ENCODE measurements around the gene DNAAF9.
A peak's percentile ranks its signal among the peaks of the same experiment; 100 is the strongest.

Gene DNAAF9

DNA sequence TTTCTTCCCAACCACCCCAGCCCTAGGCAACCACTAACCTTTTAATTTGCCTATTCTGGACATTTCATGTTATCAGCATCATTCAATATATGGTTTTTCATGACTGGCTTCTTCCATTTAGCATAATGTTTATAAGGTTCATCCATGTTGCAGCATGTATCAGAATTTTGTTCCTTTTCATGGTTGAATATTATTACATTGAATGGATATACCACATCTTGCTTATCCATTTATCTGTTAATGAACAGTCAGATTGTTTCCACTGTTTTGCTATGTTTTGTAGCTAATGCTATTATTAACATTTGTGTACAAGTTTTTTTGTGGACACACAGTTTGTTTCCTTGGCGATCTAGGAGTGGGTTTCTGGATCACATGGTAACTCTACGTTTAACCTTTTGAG lies 3.0 kb upstream of the DNAAF9 start:
- DNase-seq: no peak

DNA sequence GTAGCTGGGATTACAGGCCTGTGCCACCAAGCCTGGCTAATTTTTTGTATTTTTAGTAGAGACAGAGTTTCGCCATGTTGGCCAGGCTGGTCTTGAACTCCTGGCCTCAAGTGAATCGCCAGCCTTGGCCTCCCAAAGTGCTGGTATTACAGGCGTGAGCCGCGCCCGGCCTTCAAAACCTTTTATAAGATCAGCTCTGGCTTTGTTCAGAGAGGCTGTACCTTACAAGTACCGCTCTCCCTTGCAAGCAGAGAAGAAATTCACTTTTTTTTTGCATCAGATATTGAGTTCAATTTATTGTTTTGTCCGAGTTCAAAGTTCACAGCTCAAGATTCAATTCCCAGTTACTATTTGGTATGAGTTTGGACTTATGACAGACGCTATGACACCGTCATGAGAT lies 1.9 kb upstream of the DNAAF9 start:
- no peak for DNase-seq

DNA sequence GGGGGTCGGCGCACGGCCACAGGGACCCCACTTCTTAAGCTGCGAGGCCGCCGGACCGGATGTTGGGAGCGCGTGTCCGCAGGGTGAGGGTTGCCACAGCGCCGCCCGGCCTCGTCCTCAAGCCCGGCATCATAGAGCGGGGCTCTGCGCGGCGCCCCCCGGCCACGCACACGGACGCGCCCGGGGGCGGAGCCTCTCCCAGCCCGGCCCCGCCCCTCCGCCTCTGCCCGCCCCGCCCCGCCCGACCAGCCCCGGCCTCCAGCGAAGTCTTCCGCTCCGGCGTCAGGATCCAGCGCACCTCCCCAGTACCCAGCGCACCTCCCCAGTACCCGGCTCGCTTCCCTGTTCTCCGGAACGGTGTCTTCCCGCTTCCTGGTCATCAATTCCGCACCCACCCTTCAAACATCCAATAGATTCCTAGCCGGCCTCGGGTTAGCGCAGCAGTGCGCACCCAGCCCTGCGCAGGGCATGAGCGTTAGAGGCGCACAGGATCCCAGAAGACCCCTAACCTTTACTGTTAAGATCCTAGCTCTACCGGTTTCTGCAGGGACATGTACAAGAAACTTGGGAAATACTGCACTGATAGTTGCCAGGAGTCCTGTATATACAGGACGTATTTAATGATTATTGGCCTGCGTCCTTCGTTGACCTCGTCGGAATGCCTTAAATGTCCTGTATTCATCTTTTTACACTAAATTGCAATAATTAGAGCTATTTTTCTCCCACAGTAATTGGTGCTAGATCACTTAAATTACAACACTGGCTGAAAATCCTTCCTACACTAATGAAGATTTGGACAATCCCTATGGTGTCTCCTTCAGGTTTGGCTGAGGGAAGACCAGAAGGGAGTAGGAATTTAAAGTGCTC lies 535 bp upstream of the DNAAF9 start:
- DNase-seq: peak; percentile 77

DNA sequence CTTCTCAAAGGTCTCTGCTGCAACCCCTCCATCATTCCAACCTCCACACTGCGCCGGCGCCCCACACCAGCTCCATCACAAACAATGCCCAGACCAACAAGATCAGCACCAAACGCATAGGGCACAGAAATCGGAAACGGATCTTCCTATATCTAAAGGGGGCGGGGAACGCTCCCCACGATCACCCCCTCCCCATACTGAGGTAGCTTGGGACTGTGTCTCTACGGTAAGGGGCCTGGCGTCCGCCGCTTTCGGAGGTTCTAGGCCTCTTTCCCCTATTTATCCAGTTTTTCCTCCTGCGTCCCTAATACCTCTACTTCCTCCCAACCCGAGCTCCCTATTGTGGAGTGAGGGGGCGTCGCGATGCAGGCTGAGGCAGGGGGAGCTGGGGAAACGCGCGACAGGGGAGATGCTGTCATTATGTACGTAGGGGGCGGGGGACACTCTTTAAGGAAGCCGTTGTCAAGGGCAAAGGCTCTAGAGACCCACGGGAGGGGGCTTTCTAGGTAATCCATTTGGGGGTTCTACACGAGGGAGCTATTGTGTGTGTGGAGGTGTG lies 909 bp downstream of the DNAAF9 start:
- no peak for DNase-seq

DNA sequence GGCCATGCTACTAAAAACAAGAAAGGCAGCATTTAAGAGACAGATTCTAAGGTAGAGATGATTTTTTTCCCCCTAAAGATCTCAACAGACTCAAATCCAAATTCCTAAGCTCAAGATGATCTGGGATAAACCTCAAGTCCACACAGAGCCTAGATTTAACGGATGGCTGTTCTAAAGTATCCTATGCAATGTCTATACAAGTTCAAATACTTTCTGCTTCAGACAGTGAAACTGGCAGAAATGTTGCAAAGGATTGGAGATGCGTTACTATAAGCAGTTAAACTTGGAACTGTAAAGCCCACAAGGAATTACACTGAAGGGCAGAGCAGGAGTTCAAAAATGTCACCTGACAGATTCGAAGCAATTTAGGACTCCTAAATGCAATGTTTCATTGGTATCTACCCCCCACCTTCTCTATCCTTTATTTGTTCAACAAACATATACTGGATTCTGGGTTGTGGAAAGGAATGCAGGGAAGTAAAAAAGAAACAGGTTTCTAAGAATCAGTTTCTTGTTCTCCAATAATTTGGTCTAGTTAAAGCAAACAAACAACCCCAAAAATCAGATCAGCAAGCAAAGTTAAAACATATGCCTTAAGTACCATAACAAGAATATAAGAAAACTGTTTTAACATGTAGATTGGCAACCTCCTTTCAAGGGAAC lies 1.6 kb downstream of the DNAAF9 start:
- no peak for DNase-seq

DNA sequence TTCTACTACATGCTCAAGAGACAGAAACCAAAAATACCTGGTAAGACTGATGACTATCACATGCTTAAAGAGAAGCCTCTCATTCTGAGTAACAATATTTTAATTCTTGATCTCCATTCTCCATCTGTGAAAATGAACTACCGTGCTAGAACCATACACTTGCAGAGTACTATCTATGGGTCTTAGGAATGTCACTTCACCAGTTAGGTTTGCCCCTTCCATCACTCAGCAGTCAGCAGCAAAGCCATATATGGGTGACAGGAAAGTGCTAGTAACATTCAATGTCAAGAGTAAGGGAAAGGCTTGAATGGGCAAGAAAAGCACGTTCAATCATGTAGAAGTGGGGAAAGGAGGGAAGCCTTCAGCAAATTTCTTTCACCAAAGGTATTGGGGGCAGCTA lies 2.3 kb downstream of the DNAAF9 start:
- no peak for DNase-seq

DNA sequence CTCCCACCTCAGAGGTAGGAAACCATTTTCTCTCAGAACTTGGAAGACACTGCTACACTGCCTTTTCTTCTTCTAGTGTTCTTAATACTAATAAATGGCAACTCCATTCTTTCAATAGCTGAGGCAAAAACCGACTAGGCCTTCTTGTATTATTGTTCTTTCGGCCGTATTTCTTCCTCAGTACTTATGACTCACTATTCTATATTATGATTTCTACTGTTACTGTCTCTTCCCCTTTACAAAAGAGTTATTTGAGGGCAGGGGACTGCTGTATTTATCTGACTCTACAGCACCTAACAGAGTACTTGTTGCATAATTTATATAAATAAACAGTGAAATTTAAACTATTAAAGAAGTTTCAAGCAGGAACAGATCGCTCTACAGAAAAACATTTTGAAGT lies 3.1 kb downstream of the DNAAF9 start:
- no peak for DNase-seq

DNA sequence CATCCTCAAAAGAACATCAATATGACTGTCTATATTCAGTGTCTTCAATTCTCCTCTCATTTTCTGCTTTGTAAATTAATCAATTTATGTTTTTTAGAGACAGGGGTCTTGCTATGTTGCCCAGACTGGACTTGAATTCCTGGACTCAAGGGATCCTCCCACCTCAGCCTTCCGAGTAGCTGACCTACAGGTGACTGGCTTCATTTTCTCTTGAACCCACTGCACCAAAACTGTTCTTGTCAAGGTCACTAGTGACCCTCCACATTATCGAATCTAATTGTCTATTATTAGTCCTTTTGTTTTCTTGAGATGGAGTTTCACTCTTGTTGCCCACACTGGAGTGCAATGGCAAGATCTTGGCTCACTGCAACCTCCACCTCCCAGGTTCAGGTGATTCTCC lies 3.7 kb downstream of the DNAAF9 start:
- DNase-seq: no peak

DNA sequence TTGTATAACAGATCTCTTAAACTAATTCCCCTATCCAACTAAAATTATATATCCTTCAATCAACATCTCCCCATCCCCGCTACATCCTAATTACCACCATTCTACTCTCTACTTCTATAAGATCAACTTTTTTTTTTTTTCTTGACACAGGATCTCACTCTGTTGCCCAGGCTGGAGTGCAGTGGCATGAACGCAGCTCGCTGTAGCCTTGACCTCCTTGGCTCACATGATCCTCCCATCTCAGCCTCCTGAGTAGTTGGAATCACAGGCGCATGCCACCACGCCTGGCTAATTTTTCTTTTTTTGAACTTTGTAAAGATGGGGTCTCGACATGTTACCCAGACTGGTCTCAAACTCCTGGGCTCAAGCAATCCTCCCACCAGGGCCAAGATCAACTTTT lies 5.0 kb downstream of the DNAAF9 start:
- DNase-seq: no peak

DNA sequence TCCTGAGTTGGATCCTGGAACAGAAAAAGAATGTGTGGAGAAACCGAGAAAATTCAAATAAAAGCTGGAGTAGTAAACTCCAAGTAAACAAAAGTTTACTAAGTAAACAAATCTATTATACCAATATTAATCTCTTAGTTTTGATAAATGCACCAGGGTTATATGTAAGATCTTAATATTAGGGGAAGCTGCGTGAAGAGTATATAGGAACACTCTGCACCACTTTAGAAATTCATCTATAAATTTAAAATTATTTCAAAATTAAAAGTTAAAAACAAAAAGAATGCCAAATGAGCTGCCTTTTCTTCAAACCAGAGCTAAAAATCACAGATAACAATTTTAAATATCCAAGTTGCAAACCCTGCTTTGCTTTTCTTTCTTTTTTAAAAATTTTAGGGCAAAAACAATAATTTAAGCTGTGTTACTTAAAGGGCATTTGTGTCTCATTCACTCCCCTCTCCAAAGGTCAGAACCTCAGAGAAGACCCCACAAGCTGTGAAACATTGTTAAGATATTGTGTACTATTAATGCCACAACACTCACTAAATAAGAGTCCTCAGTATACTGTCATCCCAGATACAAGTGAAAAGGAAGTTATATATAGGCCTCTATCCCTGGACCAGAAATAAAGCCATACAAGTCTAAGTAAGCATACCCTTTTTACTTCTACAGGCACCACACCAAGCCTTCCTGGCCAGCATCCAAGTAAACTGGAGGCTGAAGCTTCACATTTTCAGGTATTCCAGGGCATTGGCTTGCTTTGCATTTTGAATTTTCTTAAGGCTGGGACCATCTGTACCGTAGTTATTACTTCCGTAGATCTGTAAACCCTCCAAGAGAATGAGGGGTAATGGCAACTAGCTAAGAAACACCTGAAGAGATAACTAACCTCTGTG lies 7.0 kb downstream of the DNAAF9 start:
- DNase-seq: no peak

DNA sequence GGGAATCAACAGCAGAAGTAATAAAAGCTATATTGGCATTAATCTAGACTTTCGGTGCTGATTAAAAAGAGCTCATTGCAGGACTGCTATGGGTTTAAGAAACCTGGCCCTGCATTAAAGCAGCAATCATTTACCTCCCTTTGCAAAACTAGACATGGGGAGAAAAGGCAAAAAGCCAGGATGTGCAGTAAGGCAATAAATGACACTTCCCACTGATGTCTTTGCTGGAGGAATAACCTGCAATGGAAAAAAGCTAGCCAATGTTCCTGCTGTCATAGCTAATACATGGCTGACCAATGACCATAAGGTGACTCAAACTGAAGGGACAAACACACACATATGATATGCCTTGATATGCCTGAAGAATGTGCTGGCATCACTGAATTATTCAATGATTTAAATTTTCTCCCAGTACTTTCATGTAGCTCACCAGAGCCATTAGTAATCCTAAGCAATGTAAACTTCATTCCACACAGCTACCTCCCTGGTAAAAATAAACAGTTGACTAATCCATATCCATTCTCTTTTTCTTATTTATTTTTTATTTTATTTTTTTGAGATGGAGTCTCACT lies 8.7 kb downstream of the DNAAF9 start:
- DNase-seq: peak; percentile 26

DNA sequence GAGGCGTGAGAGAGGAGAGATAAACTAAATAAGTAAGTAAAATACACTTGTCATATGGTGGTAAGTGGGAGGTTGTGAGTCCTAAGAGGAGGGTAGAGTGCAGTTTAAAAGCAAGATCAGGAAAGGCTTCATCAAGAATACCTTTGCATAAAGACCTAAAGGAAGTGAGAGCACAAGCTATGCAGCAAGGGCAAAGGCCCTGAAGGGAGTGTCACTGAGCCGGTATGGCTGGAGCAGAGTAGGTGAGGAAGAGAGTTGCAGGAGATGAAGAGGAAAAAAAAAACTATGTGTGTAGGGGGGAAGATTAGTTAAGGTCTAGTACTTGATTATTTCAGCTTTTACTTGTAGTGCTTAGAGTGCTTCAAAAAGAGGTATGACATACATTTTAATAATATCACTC lies 11.0 kb downstream of the DNAAF9 start:
- DNase-seq: no peak

DNA sequence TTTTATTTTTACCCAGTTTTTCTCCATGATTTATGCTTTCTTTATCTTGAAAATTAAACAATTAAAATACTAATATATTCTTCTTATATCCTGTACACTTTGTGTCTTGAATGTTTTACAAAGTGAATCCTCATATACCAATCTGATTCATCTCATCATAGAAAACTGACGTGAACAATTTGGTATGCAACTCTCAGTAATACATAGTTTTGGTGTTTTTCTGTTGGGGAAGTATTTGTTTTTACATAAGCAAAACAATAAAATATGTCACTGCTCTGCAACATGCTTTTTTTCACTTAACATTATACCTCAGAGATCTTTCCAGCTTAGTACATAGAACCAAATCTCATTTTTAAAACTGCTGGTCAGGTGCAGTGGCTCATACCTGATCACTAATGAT lies 14.7 kb downstream of the DNAAF9 start:
- DNase-seq: no peak

DNA sequence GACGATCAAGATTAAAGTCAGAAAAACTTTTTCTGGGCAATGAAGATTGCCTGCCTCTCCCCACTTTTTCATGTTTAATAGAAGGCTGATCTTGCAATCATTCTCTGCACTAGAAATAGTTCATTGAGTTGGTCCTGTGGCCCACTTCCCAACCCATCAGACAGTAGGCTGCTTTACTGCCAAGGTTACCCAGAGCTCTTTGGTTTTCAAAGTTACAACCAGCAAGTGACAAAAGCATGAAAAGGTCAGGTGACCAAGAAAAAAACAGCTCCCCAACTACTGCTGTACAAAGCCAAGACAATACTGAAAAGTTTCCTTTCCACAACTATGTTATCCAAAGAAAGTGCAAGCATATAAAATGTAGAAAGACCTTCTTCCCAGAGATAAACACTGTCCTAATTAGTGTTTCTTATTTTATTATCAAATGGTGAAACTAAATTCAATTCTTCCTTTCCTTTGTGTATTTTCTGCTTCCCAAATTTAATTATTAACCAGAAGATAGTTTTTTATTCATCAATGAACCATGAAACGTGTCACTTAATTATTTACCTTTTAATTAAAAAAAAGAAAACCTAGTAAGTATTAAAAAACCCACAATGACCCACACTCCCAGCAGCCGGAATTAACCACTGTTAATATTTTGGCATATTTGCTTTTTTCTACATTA lies 16.6 kb downstream of the DNAAF9 start:
- no peak for DNase-seq

DNA sequence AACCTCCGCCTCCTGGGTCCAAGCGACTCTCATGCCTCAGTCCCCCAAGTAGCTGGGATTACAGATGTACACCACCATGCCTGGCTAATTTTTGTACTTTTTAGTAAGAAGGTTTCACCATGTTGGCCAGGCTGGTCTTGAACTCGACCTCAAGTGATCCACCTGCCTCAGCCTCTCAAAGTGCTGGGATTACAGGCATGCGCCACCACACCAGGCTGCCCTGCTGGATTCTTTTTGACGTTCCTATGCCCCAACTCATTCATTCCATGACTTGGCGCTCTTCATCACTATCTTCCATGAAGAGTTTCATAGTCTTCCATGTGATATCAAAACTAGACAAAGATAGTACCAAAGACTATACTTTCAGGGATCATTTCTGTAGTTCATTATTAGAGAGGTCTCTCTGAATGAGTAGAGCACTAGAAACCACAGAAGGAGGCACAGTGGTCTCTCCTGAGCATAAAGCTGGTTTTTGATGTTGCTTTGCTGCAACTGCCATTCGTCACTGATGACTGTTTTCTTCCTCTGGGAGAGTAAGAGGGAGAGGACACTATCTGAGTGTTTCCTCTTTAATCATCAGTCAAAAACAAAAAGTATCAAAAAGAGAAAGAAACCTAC lies 23.5 kb downstream of the DNAAF9 start:
- DNase-seq: no peak

DNA sequence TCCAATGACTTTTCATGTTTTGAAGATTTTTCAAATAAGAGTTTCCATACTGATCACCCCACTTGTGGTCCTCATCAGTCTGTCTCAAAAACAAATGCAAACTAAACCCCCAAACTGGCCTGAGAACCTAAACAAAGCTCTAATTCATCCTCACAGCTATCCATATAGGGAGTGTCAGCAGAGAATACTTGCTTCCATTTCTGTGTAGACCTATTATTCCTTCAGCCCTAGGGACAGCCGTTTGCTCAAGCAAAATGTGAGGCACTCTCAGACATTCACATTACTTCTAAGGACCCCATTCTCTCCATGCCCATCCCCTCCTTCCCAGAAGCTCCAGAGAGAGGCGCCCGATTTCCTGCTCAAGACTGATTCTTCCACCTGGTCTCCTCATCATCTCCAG lies 24.6 kb downstream of the DNAAF9 start:
- no peak for DNase-seq

DNA sequence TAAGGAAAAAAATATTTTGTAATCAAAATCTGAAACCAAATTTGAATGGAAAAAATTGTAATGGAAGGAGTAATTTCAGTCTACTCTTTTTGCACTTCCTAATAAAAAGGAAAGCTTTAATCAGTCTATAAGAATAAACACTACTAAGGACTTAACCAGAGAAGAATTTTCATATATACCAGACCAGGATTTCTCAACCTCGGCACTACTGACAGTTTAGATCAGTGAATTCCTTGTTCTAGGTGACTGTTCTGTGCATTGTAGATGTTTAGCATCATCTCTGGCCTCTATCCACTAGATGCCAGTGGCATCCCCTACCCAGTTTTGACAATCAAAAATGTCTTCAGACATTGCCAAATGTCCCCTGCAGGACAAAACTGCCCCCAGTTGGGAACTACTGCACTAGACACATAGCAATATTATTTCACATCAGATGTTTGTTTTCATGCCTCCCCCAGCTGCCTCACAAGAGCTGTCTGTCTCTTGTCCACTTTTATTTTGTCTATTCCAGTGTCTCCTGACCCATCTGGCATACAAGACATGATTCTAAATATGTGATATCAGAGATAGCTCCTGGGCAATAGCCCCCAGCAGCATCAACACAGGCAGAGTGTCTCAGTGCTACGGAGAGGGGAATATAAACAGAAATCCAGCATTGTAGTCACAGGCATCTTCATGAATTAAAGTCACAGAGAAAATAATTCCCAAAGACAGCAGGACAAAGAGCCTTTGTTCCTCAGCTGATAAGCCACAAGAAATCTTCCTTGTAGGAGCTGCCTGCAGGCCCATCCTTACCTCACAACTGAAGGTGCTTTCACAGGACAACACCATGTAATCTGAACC lies 27.0 kb downstream of the DNAAF9 start:
- DNase-seq: no peak

DNA sequence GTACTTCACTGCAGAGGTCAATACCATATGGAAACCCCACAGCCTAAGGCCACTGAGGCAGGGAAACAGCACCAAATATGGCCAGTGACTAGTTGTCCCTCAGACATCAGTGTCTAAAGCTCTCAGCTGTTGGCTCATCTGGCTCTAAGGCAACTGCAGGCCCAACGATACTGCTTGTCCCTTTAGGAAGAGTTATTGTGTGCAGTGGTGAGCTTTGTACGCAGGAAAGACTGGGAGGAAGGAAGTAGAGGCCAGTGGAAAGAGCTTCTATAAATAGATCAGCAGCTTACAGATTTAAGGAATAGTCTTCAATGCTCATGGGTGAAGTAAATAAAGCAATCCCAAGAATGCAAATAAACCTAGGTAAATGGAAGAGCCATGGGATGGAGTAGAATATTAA lies 29.3 kb downstream of the DNAAF9 start:
- no peak for DNase-seq

DNA sequence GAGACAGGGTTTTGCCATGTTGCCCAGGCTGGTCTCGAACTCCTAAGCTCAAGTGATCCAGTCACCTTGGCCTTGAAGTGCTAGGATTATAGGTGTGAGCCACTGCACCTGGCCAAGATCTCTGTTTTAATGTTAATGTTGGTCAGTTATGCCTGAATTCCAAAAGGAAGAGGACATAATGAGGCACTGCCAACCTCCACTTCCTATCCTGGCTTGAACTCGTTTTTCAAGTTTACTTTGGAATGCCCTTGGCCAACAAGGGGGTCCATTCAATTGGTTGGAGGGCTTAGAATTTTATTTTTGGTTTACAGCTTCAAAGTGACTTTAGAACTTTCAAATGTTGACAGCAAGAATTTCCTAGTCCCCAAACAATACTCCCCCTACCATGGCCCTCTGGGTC lies 29.8 kb downstream of the DNAAF9 start:
- DNase-seq: no peak

DNA sequence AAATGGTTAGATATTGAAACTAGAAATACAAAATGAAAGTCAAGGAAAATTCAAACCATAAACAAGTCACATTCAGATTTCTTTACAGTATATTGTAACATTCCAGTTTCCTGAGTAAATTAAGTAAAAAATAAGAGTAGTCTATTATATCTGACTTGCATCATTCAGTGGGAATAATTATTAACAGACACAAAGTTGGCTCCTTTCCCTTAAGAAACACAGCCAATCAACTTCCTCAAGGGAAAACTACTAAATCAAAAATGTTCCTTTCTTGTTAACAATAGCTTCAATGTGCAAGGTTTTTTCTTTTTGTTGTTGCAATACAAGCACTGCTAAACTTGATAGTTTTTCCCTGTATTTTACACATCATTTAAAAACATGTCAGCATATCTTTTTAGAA lies 33.2 kb downstream of the DNAAF9 start:
- DNase-seq: peak; percentile 81

DNA sequence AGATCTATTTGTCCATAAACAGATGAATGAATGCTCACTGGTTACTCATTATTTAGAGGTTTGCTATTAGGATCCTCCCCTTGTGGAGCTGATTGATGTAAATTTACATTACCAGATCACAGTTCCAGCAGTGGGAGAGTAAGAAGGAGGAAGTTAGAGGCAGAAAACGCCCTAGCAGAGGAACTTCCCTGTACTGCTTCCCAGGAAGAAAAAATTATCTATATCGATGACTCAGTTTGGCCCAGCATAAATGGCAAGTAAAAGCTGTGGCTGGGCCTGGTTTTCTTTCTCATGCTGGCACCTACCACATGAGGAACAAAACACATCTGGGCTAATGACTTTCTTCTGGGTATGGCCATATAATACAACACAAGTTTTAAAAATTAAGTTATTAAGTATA lies 35.7 kb downstream of the DNAAF9 start:
- no peak for DNase-seq
